Erythroblast (primary cell): ENCODE measurements around the gene FBXL7.

Source experiments
- GATA1 ChIP-seq: IDR thresholded peaks from 2 replicates; pipeline ENCODE4 v1.6.1; 2011; ENCODE audit warnings: low read depth, mild to moderate bottlenecking, control low read depth, low read length, moderate library complexity
- POLR2A ChIP-seq: IDR thresholded peaks from 2 replicates; pipeline ENCODE4 v1.6.1; 2011; ENCODE audit warnings: mild to moderate bottlenecking, low read length

DNA sequence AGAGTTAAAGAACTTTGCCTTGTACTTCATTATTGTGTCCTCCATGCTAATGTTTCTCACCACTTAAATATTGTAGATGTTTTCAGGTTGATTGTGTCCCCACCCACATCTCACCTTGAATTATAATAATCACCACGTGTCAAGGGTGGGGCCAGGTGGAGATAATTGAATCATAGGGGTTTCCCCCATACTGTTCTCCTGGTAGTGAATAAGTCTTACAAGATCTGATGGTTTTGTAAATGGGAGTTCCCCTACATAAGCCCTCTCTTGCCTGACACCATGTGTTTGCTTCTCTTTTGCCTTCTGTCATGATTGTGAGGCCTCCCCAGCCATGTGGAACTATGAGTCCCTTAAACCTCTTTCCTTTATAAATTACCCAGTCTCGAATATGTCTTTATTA is 248.3 kb downstream of the FBXL7 start:
- no peak for TF ChIP-seq POLR2A
- no peak for TF ChIP-seq GATA1
